ENCODE data around the gene CLASP1. TPM values are rescaled to one million over a fixed set of nuclear protein-coding genes. Genes with fewer than 3 reads are reported as not detected.

Gene CLASP1
- total and polyA plus RNA-seq, 3 donors from 2014 or later, result 43.8 to 130 (median 103) TPM

- WGBS, 2 donors, result 76 to 85% methylated on average over 8 of the region's 8 CpGs
- no peak for DNase-seq
- Histone ChIP-seq H3K27ac (peak overlapping the region; percentile 26 to 28), H3K4me3 (no peak overlapping the region), H3K27me3 (no peaks in the 10 kb centered on the region), H3K36me3 (ENCODE audit: low read depth, missing control alignments) (no peaks in the 10 kb centered on the region), H3K4me1 (peaks cover 7% of the 10 kb centered on the region), H3K9me3 (no peaks in the 10 kb centered on the region)
- intact Hi-C loops (cut with DNase I; ENCODE audit: low total_unique reads), result no loop called here
- TF ChIP-seq POLR2A (IDR thresholded peaks at IDR 0.05) (no peak), CTCF (IDR thresholded peaks at IDR 0.05) (no peak)
Measured at GRCh38 chr2:121429119-121429903, 220.0 kb downstream of the CLASP1 start.

GRCh38 chr2:121427187-121427689 is 222.0 kb downstream of the CLASP1 start:
- intact Hi-C loops (cut with DNase I; ENCODE audit: low total_unique reads), result no loop called here
- H3K9me3 ChIP-seq, result no peaks in the 10 kb centered on the region
- no peak for TF ChIP-seq CTCF (IDR thresholded peaks at IDR 0.05)
- TF ChIP-seq POLR2A (IDR thresholded peaks at IDR 0.05), result no peak
- no peaks in the 10 kb centered on the region for H3K36me3 ChIP-seq (ENCODE audit: low read depth, missing control alignments)
- peaks cover 7% of the 10 kb centered on the region for H3K4me1 ChIP-seq
- peak overlapping the region in 1 of 2 donors; percentile 8 for H3K27ac ChIP-seq
- DNase-seq, result no peak
- H3K4me3 ChIP-seq, result no peak overlapping the region
- WGBS, 2 donors, result 68 to 72% methylated on average over 2 of the region's 2 CpGs
- H3K27me3 ChIP-seq, result no peaks in the 10 kb centered on the region

- Histone ChIP-seq H3K36me3 (ENCODE audit: low read depth, missing control alignments) (no peaks in the 10 kb centered on the region), H3K27ac (no peak overlapping the region), H3K4me3 (no peak overlapping the region), H3K27me3 (no peaks in the 10 kb centered on the region), H3K4me1 (no peaks in the 10 kb centered on the region), H3K9me3 (no peaks in the 10 kb centered on the region)
- intact Hi-C loops (cut with DNase I; ENCODE audit: low total_unique reads), result no loop called here
- TF ChIP-seq POLR2A (IDR thresholded peaks at IDR 0.05) (no peak), CTCF (IDR thresholded peaks at IDR 0.05) (no peak)
- 85 to 87% methylated on average over 5 of the region's 5 CpGs for WGBS, 2 donors
- no peak for DNase-seq
Measured at GRCh38 chr2:121420486-121420885, 228.8 kb downstream of the CLASP1 start.

- no peak overlapping the region for H3K27ac ChIP-seq
- no peak for DNase-seq
- TF ChIP-seq POLR2A (IDR thresholded peaks at IDR 0.05), result no peak
- TF ChIP-seq CTCF (IDR thresholded peaks at IDR 0.05), result no peak
- no peaks in the 10 kb centered on the region for H3K27me3 ChIP-seq
- no peaks in the 10 kb centered on the region for H3K4me1 ChIP-seq
- intact Hi-C loops (cut with DNase I; ENCODE audit: low total_unique reads), result no loop called here
- no peaks in the 10 kb centered on the region for H3K36me3 ChIP-seq (ENCODE audit: low read depth, missing control alignments)
- H3K4me3 ChIP-seq, result no peak overlapping the region
- 97% methylated on average over 3 of the region's 3 CpGs for WGBS, 2 donors
- no peaks in the 10 kb centered on the region for H3K9me3 ChIP-seq
Measured at GRCh38 chr2:121419081-121419699, 230.1 kb downstream of the CLASP1 start.
